Kidney (tissue), 14 donors: ENCODE data around the gene ZNF69. TPM values are rescaled to one million over a fixed set of nuclear protein-coding genes. Genes with fewer than 3 reads are reported as not detected.
"Not testable (repeated sequence)": the region's sequence is repeated elsewhere in the genome, so short reads cannot be mapped to it uniquely, and the experiment has no call there.

ENCODE experiments used
- DNase-seq, 5 donors: peaks; one replicate each; pipeline ENCODE4 v3.0.0-alpha.2; 2013 to 2020
- FAIRE-seq: peaks from 2 replicates; lab custom pipeline; 2012; peaks lifted over from hg19 to GRCh38; lab: Jason Lieb, UNC
- H3K27ac ChIP-seq, 2 donors: one replicate each; pipeline ENCODE4 v1.7.0; 2013; ENCODE audit warnings: low read depth in 2 of 2, low read length in 2 of 2, inconsistent platforms in 1 of 2
- H3K27me3 ChIP-seq: one replicate; pipeline ENCODE4 v1.7.1; 2013; ENCODE audit warnings: low read length, inconsistent platforms; ENCODE audit not compliant: control insufficient read depth, insufficient read depth
- H3K36me3 ChIP-seq, 3 donors: one replicate each; pipeline versions ENCODE4 v1.7.0 to v1.7.1; 2013; ENCODE audit warnings: low read length in 3 of 3, control low read depth in 1 of 3, inconsistent platforms in 1 of 3; ENCODE audit not compliant: insufficient read depth in 3 of 3, control insufficient read depth in 2 of 3
- H3K4me1 ChIP-seq, 3 donors: one replicate each; pipeline versions ENCODE4 v1.7.0 to v1.7.1; 2013; ENCODE audit warnings: low read length in 3 of 3, inconsistent platforms in 1 of 3, low read depth in 1 of 3; ENCODE audit not compliant: control insufficient read depth in 2 of 3, insufficient read depth in 2 of 3
- H3K4me3 ChIP-seq, 3 donors: one replicate each; pipeline versions ENCODE4 v1.7.0 to v1.8.1; 2013; ENCODE audit warnings: low read length in 3 of 3, control low read depth in 1 of 3, inconsistent platforms in 1 of 3
- H3K9ac ChIP-seq, 3 donors: one replicate each; pipeline versions ENCODE4 v1.7.0 to v1.7.1; 2013; ENCODE audit warnings: low read length in 3 of 3, control low read depth in 1 of 3, inconsistent platforms in 1 of 3
- H3K9me3 ChIP-seq, 3 donors: one replicate each; pipeline versions ENCODE4 v1.7.0 to v1.7.1; 2013; ENCODE audit warnings: low read length in 3 of 3, control low read depth in 1 of 3, inconsistent platforms in 1 of 3; ENCODE audit not compliant: control insufficient read depth in 2 of 3, insufficient read depth in 1 of 3
- CTCF ChIP-seq: IDR thresholded peaks from 3 replicates; pipeline ENCODE4 v1.5.1; 2012; ENCODE audit warnings: mild to moderate bottlenecking, moderate library complexity, borderline replicate concordance; ENCODE audit not compliant: insufficient read depth; ENCODE audit errors: extremely low read depth
- intact Hi-C: fragments of 100-400 bp; cut with DNase I; formaldehyde crosslinking; loops from one replicate; pipeline ENCODE4 v1.11.1; 2022
- polyA plus RNA-seq: library from polyadenylated mRNA; stranded (reverse); fragments of 350-450 nt; fragmentation: Illumina TruSeq; extraction: RNeasy Lipid Tissue Mini Kit (QIAGEN cat#74804); gene quantifications from one replicate; pipeline ENCODE4 v1.2.3, GENCODE V29; 2014; ENCODE audit warnings: low read depth, low replicate concordance; ENCODE audit not compliant: insufficient read depth
- total RNA-seq: library from RNA; stranded (reverse); fragmentation: NEBNext Ultra II Directional; extraction: Animal tissue kit (Norgen Biotek cat#: 25700); gene quantifications from one replicate; pipeline ENCODE4 v1.2.1, GENCODE V29; 2021
- donor health status: control.
- donor health status: control.
- donor health status: control.
- donor health status: control.
- donor health status: control.
- donor health status: DM: yes; HTN: yes; CAD: no.
- donor health status: Normal renal cell carcinoma (clear cell type).

Gene ZNF69
- total and polyA plus RNA-seq, 2 donors from 2014 or later = 7.8 to 16.4 TPM

DNA sequence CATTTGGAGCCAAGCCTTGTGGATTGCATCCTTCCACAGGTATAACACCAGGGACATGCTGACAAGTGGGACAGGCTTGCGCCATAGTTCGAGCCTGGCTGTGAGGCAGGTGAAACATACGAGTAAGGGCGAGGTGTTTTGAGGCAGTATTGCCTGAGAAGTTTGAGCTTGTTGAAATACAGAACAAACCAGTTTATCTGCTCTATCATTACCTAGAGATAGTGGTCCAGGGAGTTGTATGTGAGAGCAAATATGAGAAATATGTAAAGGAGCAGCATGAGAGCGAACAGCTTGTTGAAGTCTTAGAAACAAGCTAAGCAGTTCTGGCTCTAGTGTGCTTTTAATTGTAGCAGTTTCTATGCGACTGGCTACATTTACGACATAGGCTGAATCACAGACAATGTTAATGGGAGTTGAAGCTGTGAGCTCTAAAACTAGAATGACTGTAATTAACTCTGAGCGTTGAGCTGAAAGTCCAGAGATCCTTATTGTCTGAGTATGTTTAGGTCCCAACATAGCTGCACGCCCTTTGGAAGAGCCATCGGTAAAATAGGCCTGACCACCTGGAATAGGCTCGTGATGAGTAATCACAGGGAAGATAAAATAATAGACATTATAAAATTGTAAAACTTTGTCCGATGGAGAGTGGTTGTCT lies 30.9 kb upstream of the ZNF69 start:
- Histone ChIP-seq H3K9me3 (peaks cover 0 to 11% (median 9%) of the 10 kb centered on the region in 3 donors), H3K27ac (no peak overlapping the region), H3K9ac (no peak overlapping the region), H3K4me1 (no peaks in the 10 kb centered on the region), H3K27me3 (no peaks in the 10 kb centered on the region), H3K4me3 (no peak overlapping the region), H3K36me3 (peaks cover 0 to 6% (median 0%) of the 10 kb centered on the region in 3 donors)
- no peak for TF ChIP-seq CTCF
- intact Hi-C loops = no loop called here
- FAIRE-seq = no peak
- no peak for DNase-seq

DNA sequence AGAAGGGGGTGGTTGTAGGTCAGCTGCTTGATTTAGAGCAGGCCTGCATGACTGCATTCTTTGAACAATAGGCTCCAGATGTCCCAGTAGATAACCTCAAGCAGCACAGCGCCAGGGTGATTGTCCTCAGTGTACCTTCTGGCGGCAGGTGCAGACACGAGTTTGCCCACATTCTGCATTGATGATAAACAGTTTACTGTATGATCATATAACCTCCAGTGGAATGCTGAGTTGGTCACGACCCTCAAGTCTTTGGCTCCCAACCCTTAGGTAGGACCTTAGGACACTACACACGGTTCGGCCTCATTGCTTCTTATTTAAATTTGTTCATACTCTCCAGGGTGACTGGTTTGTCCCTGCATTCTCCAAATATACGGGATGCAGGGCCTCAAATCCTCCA lies 26.9 kb upstream of the ZNF69 start:
- DNase-seq (no peak), FAIRE-seq (no peak)
- no peaks in the 10 kb centered on the region for H3K27me3 ChIP-seq
- H3K36me3 ChIP-seq = no peaks in the 10 kb centered on the region
- H3K4me1 ChIP-seq = no peaks in the 10 kb centered on the region
- no peak overlapping the region for H3K27ac ChIP-seq
- H3K9ac ChIP-seq = no peak overlapping the region
- H3K4me3 ChIP-seq = no peak overlapping the region
- TF ChIP-seq CTCF = no peak
- peaks cover 0 to 16% (median 3%) of the 10 kb centered on the region in 3 donors for H3K9me3 ChIP-seq
- intact Hi-C loops = no loop called here

DNA sequence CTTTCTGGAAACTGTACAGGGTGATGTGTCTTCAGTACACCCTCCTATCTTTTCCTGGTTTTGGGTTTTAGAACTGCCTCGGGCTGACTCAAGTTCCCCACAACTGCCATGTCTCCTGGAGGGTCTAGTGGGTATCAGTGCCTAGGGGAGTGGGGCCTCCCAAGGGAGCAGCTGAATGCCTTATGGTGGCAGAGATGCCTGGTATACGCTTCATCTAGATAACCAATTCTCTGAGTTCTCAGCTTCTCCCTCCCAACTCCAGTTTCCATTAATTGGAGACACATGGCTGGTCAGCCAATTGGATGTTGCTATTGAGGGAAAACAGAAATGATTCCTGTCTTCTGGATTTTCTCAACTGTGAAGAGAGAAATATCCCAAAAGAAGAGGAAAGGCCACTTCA lies 26.3 kb upstream of the ZNF69 start:
- Histone ChIP-seq H3K9ac (no peak overlapping the region), H3K9me3 (peaks cover 2 to 16% (median 3%) of the 10 kb centered on the region in 3 donors), H3K36me3 (peaks cover 0 to 2% (median 0%) of the 10 kb centered on the region in 3 donors), H3K27ac (no peak overlapping the region), H3K27me3 (no peaks in the 10 kb centered on the region), H3K4me3 (no peak overlapping the region), H3K4me1 (no peaks in the 10 kb centered on the region)
- intact Hi-C loops = no loop called here
- no peak for TF ChIP-seq CTCF
- FAIRE-seq = no peak
- DNase-seq = no peak

- H3K27ac ChIP-seq, H3K4me3 ChIP-seq, FAIRE-seq, H3K27me3 ChIP-seq, intact Hi-C loops, H3K4me1 ChIP-seq, DNase-seq, H3K9ac ChIP-seq: not testable (repeated sequence)
- peaks cover 22 to 36% (median 29%) of the 10 kb centered on the region in 3 donors for H3K9me3 ChIP-seq
- H3K36me3 ChIP-seq = peaks cover 18 to 27% (median 18%) of the 10 kb centered on the region in 3 donors
Measured at GRCh38 chr19:11867766-11868165, 19.8 kb upstream of the ZNF69 start.
